Brain pericyte (primary cell): Measurements from ENCODE around the gene GUCD1.
"Not testable (repeated sequence)": the region's sequence is repeated elsewhere in the genome, so short reads cannot be mapped to it uniquely, and the experiment has no call there.

Source experiments
- DNase-seq: peaks from one replicate; pipeline ENCODE4 v3.0.0-alpha.2; 2012; ENCODE audit warnings: low read depth, low spot score

GUCD1 gene

GRCh38 chr22:24554313-24555164 lies at the start of gene GUCD1:
Gene GUCD1 (minus strand): TSS chr22:24555138. CDS start chr22:24554991, 147 bp downstream.
- DNase-seq: no peak

- DNase-seq: not testable (repeated sequence)
Observed at GRCh38 chr22:24603770-24604629, 49.1 kb upstream of the GUCD1 start.

- DNase-seq: not testable (repeated sequence)
Observed at GRCh38 chr22:24602847-24603769, 48.2 kb upstream of the GUCD1 start, which contains the start of gene GGT1. Gene GGT1 (plus strand): TSS chr22:24603193. CDS start chr22:24611082, 7,889 bp downstream.

- DNase-seq: not testable (repeated sequence)
Observed at GRCh38 chr22:24602105-24602749, 47.3 kb upstream of the GUCD1 start.

GRCh38 chr22:24601217-24602104 lies 46.5 kb upstream of the GUCD1 start:
- no peak for DNase-seq

- DNase-seq: not testable (repeated sequence)
Observed at GRCh38 chr22:24599958-24600715, 45.2 kb upstream of the GUCD1 start.

- DNase-seq: no peak
Observed at GRCh38 chr22:24599514-24599913, 44.6 kb upstream of the GUCD1 start.

- not testable (repeated sequence) for DNase-seq
Observed at GRCh38 chr22:24597076-24597475, 42.1 kb upstream of the GUCD1 start.

- DNase-seq: no peak
Observed at GRCh38 chr22:24595863-24596262, 40.9 kb upstream of the GUCD1 start.

GRCh38 chr22:24595228-24595627 lies 40.3 kb upstream of the GUCD1 start:
- DNase-seq: no peak

GRCh38 chr22:24594569-24595120 lies 39.7 kb upstream of the GUCD1 start:
- DNase-seq: no peak

GRCh38 chr22:24593836-24594568 lies 39.1 kb upstream of the GUCD1 start:
- no peak for DNase-seq

GRCh38 chr22:24593559-24593835 lies 38.6 kb upstream of the GUCD1 start:
- not testable (repeated sequence) for DNase-seq

GRCh38 chr22:24592851-24593558 lies 38.1 kb upstream of the GUCD1 start, which contains the start of gene LRRC75B:
Gene LRRC75B (minus strand): TSS chr22:24593073. CDS start chr22:24593039, 34 bp downstream.
- peak; percentile 41 for DNase-seq

GRCh38 chr22:24592058-24592850 lies 37.3 kb upstream of the GUCD1 start:
- no peak for DNase-seq

- DNase-seq: no peak
Observed at GRCh38 chr22:24591286-24591830, 36.4 kb upstream of the GUCD1 start.
